Esophagus (tissue), 2 donors: ENCODE measurements around the gene VPS35L. TPM values are rescaled to one million over a fixed set of nuclear protein-coding genes. Genes with fewer than 3 reads are reported as not detected.
A peak's percentile ranks its signal among the peaks of the same experiment; 100 is the strongest.
"Not testable (repeated sequence)": the region's sequence is repeated elsewhere in the genome, so short reads cannot be mapped to it uniquely, and the experiment has no call there.

Experiments used
- H3K27ac ChIP-seq, 2 donors: one replicate each; pipeline ENCODE4 v1.5.1; 2013; ENCODE audit warnings: low read depth in 2 of 2, mild to moderate bottlenecking in 2 of 2, inconsistent platforms in 1 of 2, low read length in 1 of 2, moderate library complexity in 1 of 2
- H3K27me3 ChIP-seq, 2 donors: one replicate each; pipeline ENCODE4 v1.6.1; 2013; ENCODE audit warnings: low read length in 2 of 2, control low read depth in 1 of 2, mild to moderate bottlenecking in 1 of 2; ENCODE audit not compliant: insufficient read depth in 2 of 2, control insufficient read depth in 1 of 2
- H3K36me3 ChIP-seq, 2 donors: one replicate each; pipeline ENCODE4 v1.6.1; 2013; ENCODE audit warnings: low read length in 1 of 2; ENCODE audit not compliant: control insufficient read depth in 2 of 2, insufficient read depth in 2 of 2
- H3K4me1 ChIP-seq, 2 donors: one replicate each; pipeline ENCODE4 v1.6.1; 2013; ENCODE audit warnings: low read length in 1 of 2; ENCODE audit not compliant: control insufficient read depth in 2 of 2, insufficient read depth in 2 of 2
- H3K4me3 ChIP-seq, 2 donors: one replicate each; pipeline ENCODE4 v1.5.1; 2013; ENCODE audit warnings: low read length in 2 of 2, mild to moderate bottlenecking in 2 of 2, low read depth in 1 of 2, moderate library complexity in 1 of 2
- H3K9me3 ChIP-seq, 2 donors: one replicate each; pipeline ENCODE4 v1.6.1; 2013; ENCODE audit warnings: mild to moderate bottlenecking in 2 of 2, low read depth in 1 of 2, low read length in 1 of 2, moderate library complexity in 1 of 2; ENCODE audit not compliant: control insufficient read depth in 2 of 2, insufficient read depth in 1 of 2
- WGBS, 2 donors: extraction: QIAGEN DNeasy Blood & Tissue Kit; methylation state at CpG; one replicate each; pipeline ENCODE4 v1.1.7; 2013; 5-methylcytosine and 5-hydroxymethylcytosine counted together
- polyA plus RNA-seq, 2 donors: library from polyadenylated mRNA; stranded (reverse); fragments of 200-250 nt; gene quantifications; one replicate each; pipeline ENCODE4 v1.2.3, GENCODE V29; 2013
- donor health status: healthy with polysubstance abuse.
- donor health status: Bipolar disorder and iron deficiency.

VPS35L gene
- polyA plus RNA-seq, 2 donors: 21.3 to 25.3 TPM

GRCh38 chr16:19710191-19710908 lies 154.8 kb downstream of the VPS35L start:
- Histone ChIP-seq H3K4me3 (no peak overlapping the region), H3K27me3 (no peaks in the 10 kb centered on the region), H3K36me3 (peaks cover 0 to 33% of the 10 kb centered on the region in 2 donors), H3K9me3 (no peaks in the 10 kb centered on the region), H3K4me1 (no peaks in the 10 kb centered on the region), H3K27ac (no peak overlapping the region)
- 83 to 86% methylated on average over 23 of the region's 23 CpGs for WGBS, 2 donors

- Histone ChIP-seq H3K9me3 (no peaks in the 10 kb centered on the region), H3K27ac (no peak overlapping the region), H3K27me3 (no peaks in the 10 kb centered on the region), H3K4me3 (no peak overlapping the region), H3K36me3 (peaks cover 0 to 30% of the 10 kb centered on the region in 2 donors), H3K4me1 (peaks cover 0 to 2% of the 10 kb centered on the region in 2 donors)
- WGBS, 2 donors: 78 to 80% methylated on average over 13 of the region's 13 CpGs
These were observed 155.6 kb downstream of the VPS35L start for GRCh38 chr16:19710991-19711545.

- no peak overlapping the region for H3K27ac ChIP-seq
- no peaks in the 10 kb centered on the region for H3K27me3 ChIP-seq
- no peak overlapping the region for H3K4me3 ChIP-seq
- 96% methylated on average over 12 of the region's 12 CpGs for WGBS, 2 donors
- no peaks in the 10 kb centered on the region for H3K9me3 ChIP-seq
- H3K36me3 ChIP-seq: peaks cover 0 to 30% of the 10 kb centered on the region in 2 donors
- H3K4me1 ChIP-seq: peaks cover 0 to 8% of the 10 kb centered on the region in 2 donors
These were observed 156.1 kb downstream of the VPS35L start for GRCh38 chr16:19711643-19712042.

GRCh38 chr16:19712418-19713058 lies 157.0 kb downstream of the VPS35L start:
- no peaks in the 10 kb centered on the region for H3K27me3 ChIP-seq
- H3K27ac ChIP-seq: no peak overlapping the region
- H3K4me1 ChIP-seq: peaks cover 0 to 8% of the 10 kb centered on the region in 2 donors
- H3K4me3 ChIP-seq: no peak overlapping the region
- peaks cover 0 to 30% of the 10 kb centered on the region in 2 donors for H3K36me3 ChIP-seq
- WGBS, 2 donors: 93 to 95% methylated on average over 11 of the region's 11 CpGs
- no peaks in the 10 kb centered on the region for H3K9me3 ChIP-seq

GRCh38 chr16:19713697-19714096 lies 158.2 kb downstream of the VPS35L start:
- H3K4me3 ChIP-seq: no peak overlapping the region
- no peak overlapping the region for H3K27ac ChIP-seq
- H3K27me3 ChIP-seq: no peaks in the 10 kb centered on the region
- H3K36me3 ChIP-seq: peaks cover 0 to 30% of the 10 kb centered on the region in 2 donors
- H3K9me3 ChIP-seq: no peaks in the 10 kb centered on the region
- WGBS, 2 donors: 78 to 85% methylated on average over 6 of the region's 6 CpGs
- H3K4me1 ChIP-seq: peaks cover 0 to 8% of the 10 kb centered on the region in 2 donors

GRCh38 chr16:19715566-19715965 lies 160.1 kb downstream of the VPS35L start:
- Histone ChIP-seq H3K4me3 (no peak overlapping the region), H3K9me3 (no peaks in the 10 kb centered on the region), H3K27ac (peak overlapping the region; percentile 6 to 73), H3K27me3 (no peaks in the 10 kb centered on the region), H3K36me3 (peaks cover 0 to 16% of the 10 kb centered on the region in 2 donors), H3K4me1 (peaks cover 0 to 8% of the 10 kb centered on the region in 2 donors)
- 49 to 55% methylated on average over 5 of the region's 5 CpGs for WGBS, 2 donors

GRCh38 chr16:19716183-19716582 lies 160.7 kb downstream of the VPS35L start:
- H3K9me3 ChIP-seq: no peaks in the 10 kb centered on the region
- H3K4me1 ChIP-seq: peaks cover 0 to 8% of the 10 kb centered on the region in 2 donors
- WGBS, 2 donors: 55% methylated on average over 1 of the region's 1 CpG
- H3K27me3 ChIP-seq: no peaks in the 10 kb centered on the region
- H3K4me3 ChIP-seq: peak overlapping the region in 1 of 2 donors; percentile 18
- H3K27ac ChIP-seq: peak overlapping the region; percentile 6 to 73
- peaks cover 0 to 13% of the 10 kb centered on the region in 2 donors for H3K36me3 ChIP-seq

- peak overlapping the region; percentile 79 to 95 for H3K4me3 ChIP-seq
These were observed 161.2 kb downstream of the VPS35L start for GRCh38 chr16:19716728-19717127.

GRCh38 chr16:19717314-19717713 lies 161.8 kb downstream of the VPS35L start:
- H3K4me3 ChIP-seq: peak overlapping the region; percentile 79 to 95

More at GRCh38 chr16:19716728-19717127, 161.2 kb downstream of the VPS35L start:
- not testable (repeated sequence) for H3K4me1 ChIP-seq, H3K27ac ChIP-seq, H3K36me3 ChIP-seq, H3K27me3 ChIP-seq, H3K9me3 ChIP-seq
- 29 to 34% methylated on average over 11 of the region's 11 CpGs for WGBS, 2 donors

More at GRCh38 chr16:19717314-19717713, 161.8 kb downstream of the VPS35L start:
- Histone ChIP-seq H3K27me3 (no peaks in the 10 kb centered on the region), H3K36me3 (peaks cover 0 to 9% of the 10 kb centered on the region in 2 donors), H3K9me3 (no peaks in the 10 kb centered on the region), H3K4me1 (peaks cover 0 to 8% of the 10 kb centered on the region in 2 donors), H3K27ac (peak overlapping the region; percentile 48 to 87)
- WGBS, 2 donors: 0% methylated on average over 10 of the region's 10 CpGs
